LoVo (cell line): ENCODE measurements around the gene TTC12.

Experiments used
- DNase-seq: peaks from one replicate; pipeline ENCODE4 v3.0.0-alpha.2; 2016; ENCODE audit warnings: low spot score

Gene TTC12

DNA sequence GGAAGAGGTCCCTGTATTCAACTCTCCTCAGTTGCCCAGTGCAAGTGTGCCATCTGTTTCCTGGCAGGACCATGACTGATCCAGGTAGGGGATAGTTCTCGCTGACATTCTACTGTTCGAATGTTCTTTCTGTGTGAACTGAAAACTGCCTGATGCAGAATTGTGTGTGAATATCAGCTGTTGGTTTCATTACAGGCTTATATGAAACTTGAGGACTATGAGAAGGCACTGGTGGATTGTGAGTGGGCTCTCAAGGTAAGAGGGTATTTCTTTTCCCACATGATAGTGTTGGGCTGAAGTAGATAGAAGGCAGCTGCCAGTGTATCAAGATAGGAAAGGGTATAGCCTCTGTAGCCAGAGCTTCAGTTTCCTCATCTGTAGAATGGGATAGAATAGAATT lies 15.3 kb downstream of the TTC12 start:
- no peak for DNase-seq

DNA sequence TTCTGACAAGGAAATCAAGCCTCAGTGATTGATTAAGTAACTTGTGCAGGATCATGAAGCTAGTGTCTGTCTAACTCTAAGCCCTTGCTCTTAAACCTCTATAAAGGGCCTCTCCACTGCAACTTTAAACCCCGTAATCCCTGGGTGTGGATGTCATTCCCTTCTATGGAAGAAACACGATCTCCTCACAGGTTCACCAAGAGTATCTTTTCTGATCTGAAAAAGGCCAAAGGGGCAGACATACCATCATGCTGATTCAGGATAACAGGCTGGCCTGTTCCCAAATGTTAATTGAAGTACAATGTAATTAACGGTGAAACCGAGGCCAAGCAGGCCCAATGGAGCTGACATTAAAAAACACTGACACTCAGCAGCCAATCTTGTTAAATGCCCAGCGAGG lies 17.1 kb downstream of the TTC12 start:
- no peak for DNase-seq

DNA sequence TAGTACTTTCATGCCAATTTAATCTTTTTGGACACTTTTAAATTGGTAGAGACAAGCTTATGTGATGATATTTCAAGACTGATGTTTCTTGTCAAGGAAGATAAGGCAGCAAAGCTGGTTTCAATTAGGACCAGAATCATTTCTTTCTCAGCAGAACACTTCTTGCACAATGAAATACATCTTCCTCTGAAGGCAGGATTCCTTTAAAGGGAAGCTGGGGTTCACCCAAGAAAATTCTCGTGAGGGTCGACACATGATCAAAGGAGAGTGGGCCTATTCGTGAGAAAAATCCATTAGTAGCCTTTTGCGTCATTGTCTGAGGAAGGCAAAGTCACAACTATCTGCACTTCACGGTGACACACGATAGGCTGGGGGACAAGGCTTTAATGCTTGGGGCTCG lies 17.6 kb downstream of the TTC12 start:
- no peak for DNase-seq

DNA sequence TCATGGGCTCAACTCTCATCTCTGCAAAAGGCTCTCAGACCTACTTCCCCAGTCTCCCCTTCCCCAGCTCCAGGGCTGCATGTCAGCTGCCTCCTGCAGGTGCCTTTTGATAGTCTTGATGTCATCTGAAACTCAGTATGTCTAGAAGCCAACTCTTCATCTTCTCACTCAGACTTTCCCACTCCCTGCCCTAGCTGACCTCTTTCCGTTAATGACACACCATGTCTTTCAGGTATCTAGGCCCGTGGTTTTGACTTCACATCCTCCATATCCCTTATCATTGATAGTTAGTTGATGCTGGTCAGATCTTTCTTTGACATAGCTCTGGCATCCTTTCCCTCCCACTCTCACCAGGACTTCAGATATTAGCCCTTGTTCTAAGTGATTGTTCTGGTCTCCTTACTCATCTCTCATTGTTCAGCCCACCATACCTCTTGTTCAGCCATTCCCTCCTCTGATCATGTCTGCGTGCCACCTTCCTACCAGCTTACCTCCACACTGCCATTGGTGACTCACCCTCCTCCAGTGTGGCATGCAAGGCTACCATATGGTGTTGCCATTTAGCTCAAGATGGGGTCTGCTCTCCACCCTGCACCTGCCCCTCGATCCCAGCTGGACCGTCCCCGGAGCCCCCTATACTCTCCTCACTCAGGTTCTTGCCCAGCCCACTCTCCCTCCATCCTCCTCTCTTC lies 18.4 kb downstream of the TTC12 start:
- no peak for DNase-seq

DNA sequence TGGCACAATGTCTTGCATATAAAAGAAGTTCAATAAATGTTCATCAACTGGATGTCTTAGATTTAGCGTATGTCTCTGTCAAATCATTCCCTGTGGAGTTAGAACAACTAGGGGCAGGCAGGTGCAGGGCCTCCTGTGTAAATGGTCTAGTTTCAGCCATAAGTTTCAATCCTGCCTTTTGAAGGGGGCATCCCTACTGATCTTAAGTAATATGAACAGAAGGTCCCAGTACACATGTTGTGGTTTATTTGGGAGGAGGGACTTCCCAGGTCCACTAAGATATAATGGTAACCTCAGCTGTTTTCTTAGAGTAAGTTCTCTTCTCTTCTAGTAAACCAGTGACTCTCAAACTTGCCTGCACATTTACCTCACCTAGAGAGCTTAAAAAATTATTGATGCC lies 19.8 kb downstream of the TTC12 start:
- DNase-seq: no peak

DNA sequence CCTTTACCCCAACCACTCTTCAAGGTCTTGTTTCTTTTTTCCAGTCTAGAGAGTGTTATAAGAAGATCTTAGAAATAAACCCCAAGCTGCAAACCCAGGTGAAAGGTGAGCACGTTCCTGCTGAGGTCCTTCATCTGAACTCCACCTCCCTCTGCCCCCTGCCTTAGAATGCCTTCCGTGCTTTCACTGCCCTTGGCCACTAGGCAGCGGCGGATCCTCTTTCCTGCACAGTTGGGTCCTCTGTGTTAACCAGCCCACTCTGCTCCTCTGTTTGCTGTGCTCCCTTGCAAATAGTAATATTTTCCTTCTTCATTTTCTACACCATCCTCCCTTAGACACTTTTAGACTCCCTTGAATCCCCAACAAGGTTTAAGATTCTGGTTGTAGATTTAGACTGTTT lies 24.3 kb downstream of the TTC12 start:
- DNase-seq: no peak

DNA sequence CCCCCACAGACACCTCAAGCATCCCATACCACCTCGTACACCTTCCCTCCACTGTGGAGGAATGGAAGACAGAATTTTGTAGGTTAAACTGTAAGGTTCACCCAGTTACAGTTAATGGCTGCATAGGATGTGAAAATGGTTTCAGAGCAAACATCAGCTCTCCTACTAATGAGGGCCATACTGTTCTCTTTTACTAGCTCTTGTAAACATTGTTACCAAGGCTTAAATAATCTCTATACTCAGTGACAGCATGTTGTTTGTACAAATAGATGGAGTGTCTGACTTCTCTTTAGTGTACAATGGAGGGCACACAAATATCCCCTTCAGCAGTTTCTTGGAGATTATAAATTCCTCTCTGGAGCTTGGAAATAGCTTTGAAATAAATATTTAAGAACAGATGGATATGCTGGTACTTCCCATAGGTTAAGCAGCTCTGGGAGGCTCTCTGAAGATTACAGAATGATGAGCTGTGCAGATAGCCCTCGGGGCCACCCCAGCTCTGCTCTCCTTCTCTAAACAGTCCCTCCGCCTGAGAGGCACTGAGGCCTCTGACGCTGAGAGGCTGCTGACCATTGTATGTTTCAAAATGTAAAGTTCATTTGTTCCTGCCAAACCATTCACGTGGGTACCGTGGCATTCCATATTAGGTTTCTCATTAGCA lies 25.7 kb downstream of the TTC12 start:
- no peak for DNase-seq

DNA sequence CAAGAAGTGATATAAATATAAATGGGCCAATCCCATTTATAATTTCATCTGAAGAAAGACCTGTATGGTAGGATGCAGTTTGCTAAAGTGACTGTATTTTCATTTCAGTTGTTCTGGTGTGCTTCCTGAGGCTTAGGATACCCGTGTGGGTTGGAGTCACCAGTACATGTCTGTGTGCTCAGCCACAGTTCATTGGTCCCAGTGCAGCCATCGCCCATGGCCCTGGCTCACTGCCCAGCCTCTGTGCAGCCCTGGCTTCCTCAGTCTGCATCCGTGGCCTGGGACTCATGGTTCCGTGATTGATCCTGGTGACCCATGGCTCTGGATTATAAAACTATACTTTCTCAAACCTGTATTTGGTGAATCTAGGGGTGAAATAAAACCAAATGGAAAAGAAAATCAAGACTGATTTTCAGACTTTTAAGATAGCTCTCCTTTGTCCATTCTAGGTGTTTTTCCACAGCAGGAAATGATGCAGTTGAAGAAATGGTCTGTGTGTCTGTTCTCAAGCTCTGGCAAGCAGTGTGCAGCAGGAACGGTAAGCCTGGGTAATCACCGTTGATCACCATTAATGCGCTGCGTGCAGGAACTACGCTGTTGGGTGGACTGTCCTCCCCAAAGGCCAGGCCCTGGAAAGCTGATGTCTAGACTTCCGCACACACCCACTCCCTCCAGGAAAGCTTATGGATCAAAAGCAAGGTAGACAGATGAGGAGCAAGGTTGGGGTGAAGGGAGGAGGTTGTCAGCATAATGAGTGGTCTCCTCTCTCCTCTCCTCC lies 27.2 kb downstream of the TTC12 start:
- DNase-seq: no peak

DNA sequence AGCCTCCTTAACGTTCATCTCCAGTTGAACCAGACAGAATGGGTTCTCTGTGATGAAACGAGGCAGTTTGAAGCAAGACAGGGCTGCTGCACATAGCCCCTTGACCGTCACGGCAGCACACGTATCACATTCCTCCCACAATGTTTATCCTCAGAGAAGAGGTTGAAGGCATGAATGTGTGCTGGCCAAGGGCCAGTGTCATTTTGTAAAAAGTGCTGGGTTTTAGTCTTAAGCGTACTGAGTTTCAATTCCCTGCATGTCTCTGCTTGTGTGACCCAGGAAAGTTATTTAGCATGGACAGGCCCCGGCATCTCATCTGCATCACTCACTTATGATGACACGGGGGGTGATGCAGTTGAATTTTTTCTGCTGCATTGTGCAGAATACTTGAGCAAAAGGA lies 31.6 kb downstream of the TTC12 start:
- no peak for DNase-seq

DNA sequence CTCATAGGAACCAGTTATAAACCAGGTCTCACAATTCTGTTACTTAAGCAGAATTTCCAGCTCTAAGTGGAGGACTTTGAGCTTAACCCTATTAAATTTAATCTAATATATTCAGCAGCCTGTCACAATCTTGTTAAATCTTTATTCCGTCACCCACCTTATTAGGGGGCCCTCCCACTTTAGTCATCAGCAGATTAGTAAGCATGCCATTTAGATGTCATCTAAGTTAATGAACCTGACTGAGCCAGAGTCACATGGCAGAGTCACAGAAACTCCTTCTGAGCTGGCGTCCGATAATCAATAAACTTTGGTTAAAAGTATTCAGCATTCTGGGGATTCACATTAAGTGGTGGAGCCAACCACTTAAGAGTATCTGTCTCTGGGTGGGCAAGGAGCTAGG lies 35.1 kb downstream of the TTC12 start:
- DNase-seq: no peak

DNA sequence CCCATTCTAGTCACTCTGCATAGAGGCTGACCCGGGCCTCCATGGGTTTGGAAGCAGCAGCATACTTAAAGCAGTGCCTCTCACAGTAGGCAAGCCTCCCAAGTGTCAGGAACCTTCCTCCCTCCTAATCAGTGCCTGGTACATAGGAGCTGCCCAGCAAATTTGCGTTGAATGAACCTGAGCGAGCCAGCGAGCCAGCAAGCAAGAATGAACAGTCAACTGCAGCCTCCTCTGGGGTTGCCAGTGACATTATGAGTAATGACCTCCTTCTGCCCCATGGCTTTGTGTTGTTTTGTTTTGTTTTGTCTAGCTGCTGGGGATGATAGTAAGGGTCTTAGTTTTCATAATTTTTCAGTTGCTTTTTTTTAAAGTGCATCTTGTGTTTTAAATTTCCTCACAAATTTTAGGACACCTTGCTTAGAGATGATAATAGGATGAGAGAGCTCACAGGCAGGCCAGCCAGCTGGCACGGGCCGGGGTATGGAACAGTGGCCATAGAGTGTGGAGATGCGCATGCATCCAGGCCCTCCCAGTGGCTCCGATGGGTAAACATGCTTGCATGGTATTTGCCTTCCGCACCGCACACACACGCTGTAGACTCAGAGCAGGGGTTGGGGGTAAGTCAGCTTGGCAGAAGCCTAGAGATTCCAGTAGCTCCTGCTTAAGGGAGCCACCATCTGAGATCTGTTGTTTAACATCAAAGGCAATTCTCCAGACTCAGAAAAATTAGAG lies 36.1 kb downstream of the TTC12 start:
- no peak for DNase-seq

DNA sequence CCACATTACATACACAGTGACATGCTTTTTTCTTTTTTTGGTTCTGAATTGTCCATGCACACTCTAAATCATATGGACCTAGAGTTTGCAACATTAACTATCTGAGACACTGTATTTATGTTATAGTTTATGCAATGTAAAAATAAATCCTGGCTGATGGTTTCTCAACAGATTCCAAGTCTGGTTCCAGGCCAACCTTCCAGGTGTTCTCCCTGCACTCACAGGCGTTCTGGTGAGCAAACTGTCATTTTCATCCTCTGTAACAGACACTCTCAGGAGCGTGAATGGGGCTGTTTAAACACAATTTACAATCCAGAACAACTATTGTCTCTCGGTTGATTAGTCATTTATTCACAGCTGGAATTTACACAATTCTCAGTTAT lies 36.7 kb downstream of the TTC12 start:
- no peak for DNase-seq

DNA sequence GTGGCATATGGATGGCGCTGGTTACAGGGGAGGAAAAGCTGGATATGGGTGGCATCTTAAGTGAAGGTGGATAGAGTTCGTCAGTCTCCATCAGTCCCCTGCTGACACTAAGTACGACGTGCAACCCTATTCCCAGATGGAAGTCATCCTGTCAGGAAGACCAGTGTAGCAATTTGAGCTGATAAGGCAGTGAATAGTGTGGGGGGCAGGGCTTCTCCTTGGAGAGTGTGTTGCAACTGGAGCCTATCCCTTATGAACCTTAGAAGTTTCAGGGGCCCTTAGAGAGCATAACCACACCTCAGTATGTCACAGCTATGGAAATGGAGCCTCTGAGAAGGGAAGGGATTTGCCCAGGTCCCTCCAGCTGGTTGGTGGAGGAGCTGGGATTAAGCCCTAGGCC lies 37.1 kb downstream of the TTC12 start:
- DNase-seq: no peak

DNA sequence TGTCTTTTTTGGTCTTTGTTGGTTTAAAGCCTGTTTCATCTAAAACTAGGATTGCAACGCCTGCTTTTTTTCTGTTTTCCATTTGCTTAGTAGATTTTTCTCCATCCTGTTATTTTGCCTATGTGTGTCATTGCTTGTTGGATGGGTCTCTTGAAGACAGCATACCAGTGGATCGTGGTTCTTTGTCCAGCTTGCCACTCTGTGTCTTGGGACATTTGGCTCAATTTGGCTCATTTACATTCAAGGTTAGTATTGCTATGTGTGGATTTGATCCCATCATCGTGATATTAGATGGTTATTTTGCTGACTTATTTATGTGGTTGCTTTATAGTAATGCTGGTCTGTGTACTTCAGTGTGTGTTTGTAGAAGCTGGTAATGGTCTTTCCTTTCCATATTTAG lies 41.8 kb downstream of the TTC12 start:
- DNase-seq: no peak

DNA sequence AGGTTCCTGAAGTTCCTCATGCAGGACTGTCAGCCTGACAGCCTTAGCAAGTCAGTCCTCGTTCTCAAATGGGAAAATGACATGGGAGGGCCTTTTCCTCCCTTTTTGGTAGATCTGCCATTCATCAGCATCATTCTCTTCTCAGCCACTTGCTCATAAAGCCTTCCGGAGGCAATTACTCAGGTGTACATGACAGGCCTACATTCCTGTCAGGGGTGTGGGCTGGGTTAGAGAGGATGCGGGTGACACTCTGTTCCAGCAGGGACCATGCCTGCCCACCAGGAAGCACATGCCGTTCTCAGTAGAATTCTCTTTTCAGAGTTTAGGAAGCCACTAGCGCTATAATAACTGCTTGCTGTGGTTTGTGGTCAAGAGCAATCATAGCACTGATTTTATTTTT lies 49.0 kb downstream of the TTC12 start:
- no peak for DNase-seq

DNA sequence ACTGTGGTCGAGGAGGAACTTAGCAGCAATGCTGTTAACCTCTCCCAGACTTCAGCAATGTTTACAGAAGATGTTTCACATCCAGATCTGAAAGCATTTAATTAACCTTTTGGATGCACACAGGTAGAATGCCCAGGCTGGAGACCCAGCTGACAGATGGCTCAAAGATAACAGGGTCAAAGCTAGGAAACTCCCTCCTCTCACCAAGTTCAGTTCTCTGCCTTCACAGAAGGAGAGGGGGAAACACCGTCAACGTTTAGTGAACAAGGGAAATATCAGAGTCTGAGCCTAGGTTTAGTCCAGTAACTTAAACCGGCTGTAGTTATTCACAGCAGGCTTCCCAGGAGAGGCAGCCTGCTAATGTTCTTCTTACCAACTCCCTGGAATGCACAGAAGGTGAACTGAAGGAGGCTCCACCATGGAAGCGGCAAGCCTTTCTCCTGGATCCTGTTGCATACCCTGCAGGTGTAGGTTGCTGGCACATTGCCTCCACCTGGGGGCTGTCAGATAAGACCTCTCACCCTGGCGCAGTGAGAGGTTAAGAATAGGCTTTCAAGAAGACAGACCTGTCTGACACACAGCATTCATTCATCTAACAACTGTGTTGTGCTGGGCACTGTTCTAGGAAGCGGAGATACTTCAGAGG lies 49.7 kb downstream of the TTC12 start:
- no peak for DNase-seq

DNA sequence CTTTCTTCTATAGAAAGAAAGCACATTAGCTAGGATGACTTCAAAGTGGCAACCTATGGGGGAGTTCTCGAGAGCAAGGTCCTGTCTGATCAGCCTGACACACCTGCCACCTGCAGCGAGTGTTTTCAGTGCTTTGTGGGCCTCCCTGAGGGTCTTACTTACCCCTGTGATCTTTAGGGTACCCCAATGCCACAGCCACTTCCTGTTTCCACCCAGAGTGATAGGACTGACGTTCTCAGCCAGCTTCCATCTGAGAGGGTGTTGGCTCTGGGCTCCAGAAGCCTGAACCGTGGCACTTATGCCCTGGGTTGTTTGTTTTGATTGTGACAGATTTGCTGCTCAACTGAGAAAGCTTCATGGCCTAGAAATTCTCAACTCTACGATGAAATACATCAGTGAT lies 51.5 kb downstream of the TTC12 start:
- DNase-seq: no peak

DNA sequence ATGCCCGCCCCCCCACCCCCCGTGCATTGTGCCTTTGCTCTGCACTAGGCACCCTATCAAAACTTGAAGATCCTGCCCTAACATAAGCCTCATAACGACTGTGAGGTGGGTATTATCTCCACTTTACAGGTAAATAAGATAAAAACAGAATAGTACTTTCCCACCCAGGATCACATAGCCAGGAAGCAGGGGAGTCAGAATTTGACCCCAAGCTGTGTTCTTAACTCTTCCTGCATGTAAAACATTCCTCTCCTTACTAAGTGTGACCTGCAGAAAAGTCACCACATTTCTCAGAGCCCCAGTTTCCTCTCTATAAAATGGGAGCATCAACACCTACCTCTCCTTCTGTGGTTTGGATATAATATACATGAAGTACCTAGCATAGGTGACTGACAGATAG lies 55.0 kb downstream of the TTC12 start:
- DNase-seq: no peak

DNA sequence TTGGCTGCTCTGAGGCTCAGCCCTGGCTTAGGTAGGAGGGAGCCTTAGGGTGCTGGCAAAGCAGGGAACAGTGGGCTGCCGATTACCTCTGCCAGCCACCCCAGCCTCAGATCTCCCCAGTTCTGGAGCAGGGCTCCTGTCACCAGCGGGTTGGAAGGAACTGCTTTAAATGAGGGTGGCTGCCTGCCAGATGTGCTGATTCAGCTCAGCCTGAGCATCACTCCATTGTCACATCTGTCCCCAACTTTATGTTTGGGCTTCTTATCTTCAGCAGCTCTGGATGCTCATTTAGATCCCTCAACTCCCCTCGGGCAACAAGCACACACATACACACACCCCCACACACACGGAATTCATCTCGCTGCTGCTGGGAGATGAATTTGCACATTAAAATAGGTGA lies 56.3 kb downstream of the TTC12 start:
- DNase-seq: no peak

DNA sequence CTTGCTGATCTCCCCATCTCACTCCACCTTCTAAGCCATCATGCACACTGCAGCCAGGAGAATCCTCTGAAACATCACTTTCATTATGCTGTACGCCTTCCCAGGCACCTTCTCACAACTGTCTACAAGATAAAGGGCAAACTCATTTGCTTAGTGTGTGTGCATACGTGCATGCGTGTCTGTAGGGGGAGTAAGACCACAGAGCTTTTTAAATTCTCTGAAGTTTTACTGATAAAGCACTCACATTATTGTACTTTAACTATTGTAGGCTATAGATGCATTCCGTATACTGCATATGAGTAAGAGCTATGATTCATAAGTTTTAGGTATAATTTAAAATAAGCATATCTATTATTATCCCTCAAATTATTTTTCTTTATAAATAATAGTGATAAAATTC lies 57.9 kb downstream of the TTC12 start:
- no peak for DNase-seq

DNA sequence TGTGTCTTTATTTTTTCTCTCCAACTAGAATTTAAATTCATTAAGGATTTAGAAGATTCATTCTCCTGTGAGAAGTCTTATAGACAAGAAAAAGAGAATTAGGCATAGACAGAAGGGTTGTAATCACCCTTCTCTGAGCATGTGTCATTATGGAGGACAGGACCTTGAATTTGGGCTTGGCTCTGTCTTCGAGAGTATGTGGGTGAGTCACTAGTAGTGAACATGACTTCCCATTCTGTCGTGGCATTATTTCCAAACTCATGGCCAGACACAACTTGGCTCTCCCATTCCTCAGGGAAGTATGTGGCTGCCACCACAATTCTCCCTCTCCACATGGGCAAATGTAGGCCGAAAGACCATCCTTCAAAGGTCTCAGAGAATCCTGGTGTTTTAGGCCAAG lies 58.9 kb downstream of the TTC12 start:
- no peak for DNase-seq

DNA sequence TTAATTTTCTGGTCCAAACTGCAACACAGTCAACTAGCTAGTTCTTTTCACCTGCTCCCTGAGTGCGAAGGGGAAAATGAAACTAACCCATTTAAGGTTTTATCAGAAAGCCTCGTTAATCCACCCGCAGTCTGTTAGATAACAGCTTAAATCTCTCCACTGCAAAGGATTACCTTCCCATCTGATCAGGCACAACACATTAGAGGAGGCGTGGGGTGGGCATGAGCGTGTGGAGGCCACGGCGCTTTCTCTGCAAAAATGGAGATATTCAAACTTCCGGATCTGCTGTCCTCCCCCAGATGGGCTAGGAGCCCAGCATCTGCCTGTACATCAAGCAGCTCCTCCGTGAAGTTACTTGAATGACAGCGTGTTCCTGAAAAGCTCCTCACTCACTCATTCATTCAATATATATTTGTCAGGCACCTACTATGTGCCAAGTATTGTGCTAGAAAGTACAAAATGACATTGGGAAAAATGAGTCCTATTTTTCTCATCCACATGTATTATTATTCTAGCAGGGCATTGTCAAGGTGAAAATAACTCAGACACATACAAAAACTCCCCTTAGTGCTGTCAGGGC lies 59.7 kb downstream of the TTC12 start:
- DNase-seq: no peak
